GM21825 (cell line): ENCODE measurements around the gene BRCA2.
A peak's percentile ranks its signal among the peaks of the same experiment; 100 is the strongest.
"Not testable (repeated sequence)": the region's sequence is repeated elsewhere in the genome, so short reads cannot be mapped to it uniquely, and the experiment has no call there.

Source experiments
- ATAC-seq: cut with Tn5 transposase; IDR thresholded peaks from one replicate; pipeline ENCODE4 v1.9.1; 2021; ENCODE audit warnings: mild to moderate bottlenecking, moderate library complexity; ENCODE audit not compliant: unreplicated experiment

The BRCA2 gene

GRCh38 chr13:32311188-32311897 lies 4.0 kb upstream of the BRCA2 start:
- no peak for ATAC-seq

- ATAC-seq: peak; percentile 15
These were observed 754 bp upstream of the BRCA2 start for GRCh38 chr13:32314271-32315237.

GRCh38 chr13:32316028-32316339 lies 676 bp downstream of the BRCA2 start:
- ATAC-seq: peak; percentile 51

- no peak for ATAC-seq
These were observed 1.2 kb downstream of the BRCA2 start for GRCh38 chr13:32316501-32316900.

GRCh38 chr13:32317716-32318465 lies 2.6 kb downstream of the BRCA2 start:
- no peak for ATAC-seq

- ATAC-seq: no peak
These were observed 5.2 kb downstream of the BRCA2 start for GRCh38 chr13:32320528-32320927.

GRCh38 chr13:32323912-32324311 lies 8.6 kb downstream of the BRCA2 start:
- no peak for ATAC-seq

- no peak for ATAC-seq
These were observed 15.1 kb downstream of the BRCA2 start for GRCh38 chr13:32330441-32330840.

GRCh38 chr13:32334671-32335070 lies 19.4 kb downstream of the BRCA2 start:
- no peak for ATAC-seq

- ATAC-seq: no peak
These were observed 25.6 kb downstream of the BRCA2 start for GRCh38 chr13:32340914-32341313.

- no peak for ATAC-seq
These were observed 32.3 kb downstream of the BRCA2 start for GRCh38 chr13:32347651-32348050.

- not testable (repeated sequence) for ATAC-seq
These were observed 35.6 kb downstream of the BRCA2 start for GRCh38 chr13:32350839-32351441.

GRCh38 chr13:32354040-32354439 lies 38.7 kb downstream of the BRCA2 start:
- peak; percentile 46 for ATAC-seq

- ATAC-seq: not testable (repeated sequence)
These were observed 40.6 kb downstream of the BRCA2 start for GRCh38 chr13:32355935-32356334.

- ATAC-seq: no peak
These were observed 47.3 kb downstream of the BRCA2 start for GRCh38 chr13:32362574-32362973.

GRCh38 chr13:32370805-32371204 lies 55.5 kb downstream of the BRCA2 start:
- no peak for ATAC-seq

GRCh38 chr13:32376642-32377415 lies 61.5 kb downstream of the BRCA2 start:
- ATAC-seq: no peak

GRCh38 chr13:32378012-32378411 lies 62.7 kb downstream of the BRCA2 start:
- ATAC-seq: no peak

GRCh38 chr13:32381539-32381938 lies 66.2 kb downstream of the BRCA2 start:
- no peak for ATAC-seq
